Neural progenitor cell (in vitro differentiated cells): ENCODE results near the gene C1orf21. TPM values are rescaled to one million over a fixed set of nuclear protein-coding genes. Genes with fewer than 3 reads are reported as not detected.

Experiments
- DNase-seq: peaks from one replicate; pipeline ENCODE4 v3.0.0-alpha.2; 2016; ENCODE audit warnings: low spot score
- H2AFZ ChIP-seq: fragments of 200-600 bp; sonication (generic); replicated peaks from 2 replicates; pipeline ENCODE4 v1.6.1; 2016; ENCODE audit warnings: antibody characterized with exemption
- H3F3A ChIP-seq: fragments of 200-600 bp; sonication (generic); 2 replicates; pipeline ENCODE4 v1.6.1; 2016; ENCODE audit warnings: antibody characterized with exemption, low read depth
- H3K27ac ChIP-seq: fragments of 200-600 bp; sonication (generic); 2 replicates; pipeline ENCODE4 v1.5.1; 2016; ENCODE audit warnings: mild to moderate bottlenecking
- H3K27me3 ChIP-seq: fragments of 200-600 bp; sonication (generic); 2 replicates; pipeline ENCODE4 v1.6.1; 2016; ENCODE audit warnings: mild to moderate bottlenecking, moderate library complexity
- H3K36me3 ChIP-seq: fragments of 200-600 bp; sonication (generic); 2 replicates; pipeline ENCODE4 v1.5.1; 2016
- H3K4me1 ChIP-seq: fragments of 200-600 bp; sonication (generic); 2 replicates; pipeline ENCODE4 v1.6.1; 2016; ENCODE audit warnings: mixed run types
- H3K4me2 ChIP-seq: fragments of 200-600 bp; sonication (generic); 2 replicates; pipeline ENCODE4 v1.6.1; 2016
- H3K4me3 ChIP-seq: fragments of 200-600 bp; sonication (generic); 2 replicates; pipeline ENCODE4 v1.5.1; 2016
- H3K79me2 ChIP-seq: fragments of 200-600 bp; sonication (generic); 2 replicates; pipeline ENCODE4 v1.6.1; 2016; ENCODE audit warnings: low read depth
- H3K9ac ChIP-seq: fragments of 200-600 bp; sonication (generic); 2 replicates; pipeline ENCODE4 v1.6.1; 2016
- H3K9me3 ChIP-seq: fragments of 200-600 bp; sonication (generic); 2 replicates; pipeline ENCODE4 v1.5.1; 2016; ENCODE audit warnings: low read depth
- H4K20me1 ChIP-seq: fragments of 200-600 bp; sonication (generic); 2 replicates; pipeline ENCODE4 v1.6.1; 2016; ENCODE audit warnings: low read depth
- H3K27ac Mint-ChIP-seq: 3 replicates; pipeline ENCODE4 v1.8.0; 2021; ENCODE audit warnings: mixed read lengths
- H3K27me3 Mint-ChIP-seq: 2 replicates; pipeline ENCODE4 v1.8.0; 2022; ENCODE audit warnings: low read depth, mild to moderate bottlenecking, inconsistent platforms, moderate library complexity, mixed read lengths; ENCODE audit not compliant: insufficient read depth
- H3K36me3 Mint-ChIP-seq: 3 replicates; pipeline ENCODE4 v1.8.0; 2021; ENCODE audit warnings: mixed read lengths
- H3K4me1 Mint-ChIP-seq: 3 replicates; pipeline ENCODE4 v1.8.0; 2021; ENCODE audit warnings: mixed read lengths
- H3K4me3 Mint-ChIP-seq: 3 replicates; pipeline ENCODE4 v1.8.0; 2021; ENCODE audit warnings: mild to moderate bottlenecking, moderate library complexity, mixed read lengths
- H3K9me3 Mint-ChIP-seq: 3 replicates; pipeline ENCODE4 v1.8.0; 2020; ENCODE audit warnings: mixed read lengths
- EZH2 ChIP-seq: fragments of 200-600 bp; sonication (generic); IDR thresholded peaks from 2 replicates; pipeline ENCODE4 v1.6.1; 2017; ENCODE audit warnings: antibody characterized with exemption, mild to moderate bottlenecking, moderate library complexity
- EZH2phosphoT487 ChIP-seq: fragments of 200-600 bp; sonication (generic); IDR thresholded peaks from 2 replicates; pipeline ENCODE4 v1.6.1; 2017; ENCODE audit warnings: antibody characterized with exemption
- total RNA-seq: library from RNA; depleted of rRNA; stranded (reverse); fragments of >200 nt; gene quantifications from 2 replicates; pipeline ENCODE4 v1.2.3, GENCODE V29; 2015; ENCODE audit warnings: low replicate concordance
- TF ChIP-seq, protein P1 (sequence below): fragments of 200-600 bp; sonication (generic); IDR thresholded peaks from 2 replicates; pipeline ENCODE4 v1.5.1; 2017; ENCODE audit warnings: antibody characterized with exemption, mild to moderate bottlenecking

C1orf21 gene
- total RNA-seq, 1 donor from 2014 or later, result 117 TPM

DNA sequence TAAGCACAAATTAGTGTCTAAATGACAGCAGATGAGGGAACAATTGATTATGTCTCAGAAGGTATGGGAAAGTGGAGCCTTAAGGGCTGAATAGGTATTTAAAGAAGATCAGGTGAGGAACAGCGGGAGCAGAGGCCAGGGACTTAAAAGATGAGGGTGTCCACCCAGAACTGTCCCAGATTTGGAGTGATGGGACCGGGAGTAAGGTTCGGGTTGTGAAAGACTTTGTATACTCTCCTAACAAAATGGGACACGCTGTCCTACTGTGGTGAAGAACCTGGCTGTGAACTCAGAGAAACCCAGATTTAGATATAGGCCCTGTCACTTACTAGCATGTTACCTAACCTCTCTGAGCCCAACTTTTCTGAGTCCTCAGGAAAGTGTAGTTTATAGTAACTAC, 140.6 kb downstream of the C1orf21 start:
- Mint-ChIP-seq H3K27me3 (no peaks in the 10 kb centered on the region), H3K36me3 (peaks cover 6% of the 10 kb centered on the region), H3K27ac (no peak overlapping the region), H3K4me1 (peaks cover 7% of the 10 kb centered on the region), H3K9me3 (peaks cover 5% of the 10 kb centered on the region), H3K4me3 (no peak overlapping the region)
- Histone ChIP-seq H3K4me2 (no peak overlapping the region), H3K9me3 (no peaks in the 10 kb centered on the region), H3K4me3 (no peak overlapping the region), H3K27ac (no peak overlapping the region), H3K4me1 (peaks cover 3% of the 10 kb centered on the region), H3K79me2 (no peaks in the 10 kb centered on the region), H3K9ac (no peak overlapping the region), H3K36me3 (no peaks in the 10 kb centered on the region), H3K27me3 (no peaks in the 10 kb centered on the region), H4K20me1 (peaks cover 8% of the 10 kb centered on the region), H3F3A (no peaks in the 10 kb centered on the region), H2AFZ (no peak overlapping the region)
- no peak for TF ChIP-seq EZH2phosphoT487
- TF ChIP-seq, protein P1, sequence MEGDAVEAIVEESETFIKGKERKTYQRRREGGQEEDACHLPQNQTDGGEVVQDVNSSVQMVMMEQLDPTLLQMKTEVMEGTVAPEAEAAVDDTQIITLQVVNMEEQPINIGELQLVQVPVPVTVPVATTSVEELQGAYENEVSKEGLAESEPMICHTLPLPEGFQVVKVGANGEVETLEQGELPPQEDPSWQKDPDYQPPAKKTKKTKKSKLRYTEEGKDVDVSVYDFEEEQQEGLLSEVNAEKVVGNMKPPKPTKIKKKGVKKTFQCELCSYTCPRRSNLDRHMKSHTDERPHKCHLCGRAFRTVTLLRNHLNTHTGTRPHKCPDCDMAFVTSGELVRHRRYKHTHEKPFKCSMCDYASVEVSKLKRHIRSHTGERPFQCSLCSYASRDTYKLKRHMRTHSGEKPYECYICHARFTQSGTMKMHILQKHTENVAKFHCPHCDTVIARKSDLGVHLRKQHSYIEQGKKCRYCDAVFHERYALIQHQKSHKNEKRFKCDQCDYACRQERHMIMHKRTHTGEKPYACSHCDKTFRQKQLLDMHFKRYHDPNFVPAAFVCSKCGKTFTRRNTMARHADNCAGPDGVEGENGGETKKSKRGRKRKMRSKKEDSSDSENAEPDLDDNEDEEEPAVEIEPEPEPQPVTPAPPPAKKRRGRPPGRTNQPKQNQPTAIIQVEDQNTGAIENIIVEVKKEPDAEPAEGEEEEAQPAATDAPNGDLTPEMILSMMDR, result no peak
- no peak for TF ChIP-seq EZH2
- no peak for DNase-seq

DNA sequence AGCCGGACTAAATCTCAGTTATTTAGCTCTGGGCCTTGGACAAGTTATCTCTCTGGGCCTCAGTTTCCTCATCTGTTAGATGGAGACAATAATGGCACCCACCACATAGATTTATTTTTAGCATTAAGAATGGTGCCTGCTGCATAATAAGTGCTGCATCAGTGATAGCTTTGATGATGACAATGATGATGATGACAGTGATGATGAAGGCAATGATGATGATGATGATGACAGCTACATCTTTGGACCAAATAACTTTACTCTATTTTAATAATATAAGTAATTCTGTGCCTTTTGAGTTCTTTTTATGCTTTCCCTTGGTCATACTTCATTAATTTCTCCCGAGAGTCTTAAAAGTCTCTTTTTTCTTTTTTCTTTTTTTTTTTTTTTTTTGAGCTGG, 143.4 kb downstream of the C1orf21 start:
- Mint-ChIP-seq H3K4me1 (peaks cover 6% of the 10 kb centered on the region), H3K27ac (no peak overlapping the region), H3K36me3 (peaks cover 7% of the 10 kb centered on the region), H3K27me3 (no peaks in the 10 kb centered on the region), H3K9me3 (no peaks in the 10 kb centered on the region), H3K4me3 (no peak overlapping the region)
- peaks cover 5% of the 10 kb centered on the region for H4K20me1 ChIP-seq
- H2AFZ ChIP-seq, result no peak overlapping the region
- H3F3A ChIP-seq, result no peaks in the 10 kb centered on the region
- H3K27me3 ChIP-seq, result no peaks in the 10 kb centered on the region
- no peak for DNase-seq
- TF ChIP-seq, protein P1, result no peak
- no peak for TF ChIP-seq EZH2
- TF ChIP-seq EZH2phosphoT487, result no peak
- H3K9ac ChIP-seq, result no peak overlapping the region
- no peak overlapping the region for H3K27ac ChIP-seq
- H3K36me3 ChIP-seq, result no peaks in the 10 kb centered on the region
- no peaks in the 10 kb centered on the region for H3K9me3 ChIP-seq
- H3K4me3 ChIP-seq, result no peak overlapping the region
- no peak overlapping the region for H3K4me2 ChIP-seq
- no peaks in the 10 kb centered on the region for H3K79me2 ChIP-seq
- H3K4me1 ChIP-seq, result peaks cover 3% of the 10 kb centered on the region

DNA sequence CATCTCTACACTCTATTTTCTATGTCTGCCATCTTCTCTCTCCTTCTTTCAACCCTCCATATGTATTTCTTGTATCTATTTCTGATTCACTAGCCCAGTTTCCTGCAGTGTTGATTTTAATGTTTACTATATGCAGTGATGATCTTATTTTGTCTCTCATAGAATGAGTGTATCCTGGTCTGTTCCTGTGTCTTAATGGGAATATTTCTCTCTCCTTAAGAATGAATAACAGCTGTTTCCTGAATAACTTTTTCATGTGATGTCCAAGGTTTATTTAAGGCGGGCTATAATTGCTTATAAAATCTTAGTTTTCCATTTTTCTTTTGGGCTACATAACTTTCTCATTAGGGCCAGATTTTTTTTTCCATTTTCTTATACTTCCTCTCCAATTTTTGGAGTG, 144.5 kb downstream of the C1orf21 start:
- Mint-ChIP-seq H3K4me3 (no peak overlapping the region), H3K27ac (no peak overlapping the region), H3K36me3 (peaks cover 13% of the 10 kb centered on the region), H3K27me3 (no peaks in the 10 kb centered on the region), H3K9me3 (no peaks in the 10 kb centered on the region), H3K4me1 (no peaks in the 10 kb centered on the region)
- H2AFZ ChIP-seq, result no peak overlapping the region
- H3K27ac ChIP-seq, result no peak overlapping the region
- no peak overlapping the region for H3K4me3 ChIP-seq
- no peak overlapping the region for H3K4me2 ChIP-seq
- no peaks in the 10 kb centered on the region for H3K27me3 ChIP-seq
- no peaks in the 10 kb centered on the region for H3K4me1 ChIP-seq
- TF ChIP-seq EZH2phosphoT487, result no peak
- TF ChIP-seq EZH2, result no peak
- TF ChIP-seq, protein P1, result no peak
- no peak for DNase-seq
- H3K9ac ChIP-seq, result no peak overlapping the region
- no peaks in the 10 kb centered on the region for H3F3A ChIP-seq
- H4K20me1 ChIP-seq, result peaks cover 5% of the 10 kb centered on the region
- no peaks in the 10 kb centered on the region for H3K36me3 ChIP-seq
- H3K79me2 ChIP-seq, result no peaks in the 10 kb centered on the region
- H3K9me3 ChIP-seq, result no peaks in the 10 kb centered on the region
